ENCODE results near the gene SPATA16.

SPATA16 gene

DNA sequence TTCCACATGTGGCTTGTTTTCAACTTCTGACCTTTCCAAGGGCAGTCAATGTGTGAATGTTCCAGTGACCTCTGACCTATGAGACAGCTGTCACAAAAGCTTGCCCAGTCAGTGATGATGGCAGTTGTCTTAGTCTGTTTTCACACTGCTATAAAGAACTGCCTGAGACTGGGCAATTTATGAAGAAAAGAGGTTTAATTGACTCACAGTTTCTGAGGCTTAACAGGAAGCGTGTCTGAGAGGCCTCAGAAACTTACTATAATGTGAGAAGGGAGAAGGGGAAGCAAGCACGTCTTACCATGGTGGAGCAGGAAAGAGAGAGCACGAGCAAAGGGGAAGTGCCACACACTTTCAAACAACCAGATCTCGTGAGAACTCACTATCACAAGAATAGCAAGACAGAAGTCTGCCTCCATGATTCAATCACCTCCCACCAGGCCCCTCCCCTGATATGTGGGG is 294.9 kb downstream of the SPATA16 start:
- Histone ChIP-seq H3K9ac (ENCODE audit: insufficient read length) (no peak overlapping the region), H3K9me3 (ENCODE audit: low read depth, low read length) (no peaks in the 10 kb centered on the region), H3K27ac (no peak overlapping the region), H3K4me3 (no peak overlapping the region), H3K36me3 (ENCODE audit: insufficient read depth, low read length) (no peaks in the 10 kb centered on the region)
- TF ChIP-seq POLR2AphosphoS5 (IDR thresholded peaks at IDR 0.05; ENCODE audit: borderline replicate concordance, low read depth, low read length) (no peak), EZH2 (IDR thresholded peaks at IDR 0.05) (no peak), FOXP2 (optimal IDR thresholded peaks at IDR 0.05; ENCODE audit: control extremely low read depth, extremely low read length, insufficient read depth) (no peak)
- DNase-seq (ENCODE audit: low read depth, low spot score), result no peak

DNA sequence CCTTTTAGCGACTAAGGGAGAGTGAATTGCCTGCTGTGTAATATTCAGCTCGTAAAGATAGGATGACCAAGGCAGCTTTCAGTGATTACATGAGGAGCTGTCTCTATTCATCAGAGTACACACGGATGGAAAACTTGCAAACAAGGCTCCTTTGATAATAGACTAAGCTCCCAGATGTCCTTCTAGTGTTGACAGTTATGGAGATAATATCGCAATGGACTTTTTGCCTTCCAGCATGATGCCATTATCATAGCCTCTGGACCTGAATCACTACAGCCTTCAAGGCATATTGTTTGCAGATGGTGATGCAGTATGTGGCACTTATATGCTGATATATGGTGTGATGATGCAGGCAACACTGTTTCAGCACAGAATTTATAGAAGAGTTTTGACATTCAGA is 296.6 kb downstream of the SPATA16 start:
- no peaks in the 10 kb centered on the region for H3K9me3 ChIP-seq (ENCODE audit: low read depth, low read length)
- H3K4me3 ChIP-seq, result no peak overlapping the region
- H3K36me3 ChIP-seq (ENCODE audit: insufficient read depth, low read length), result no peaks in the 10 kb centered on the region
- no peak for DNase-seq (ENCODE audit: low read depth, low spot score)
- no peak overlapping the region for H3K27ac ChIP-seq
- no peak overlapping the region for H3K9ac ChIP-seq (ENCODE audit: insufficient read length)
- TF ChIP-seq FOXP2 (optimal IDR thresholded peaks at IDR 0.05; ENCODE audit: control extremely low read depth, extremely low read length, insufficient read depth), result no peak
- TF ChIP-seq POLR2AphosphoS5 (IDR thresholded peaks at IDR 0.05; ENCODE audit: borderline replicate concordance, low read depth, low read length), result no peak
- TF ChIP-seq EZH2 (IDR thresholded peaks at IDR 0.05), result no peak

DNA sequence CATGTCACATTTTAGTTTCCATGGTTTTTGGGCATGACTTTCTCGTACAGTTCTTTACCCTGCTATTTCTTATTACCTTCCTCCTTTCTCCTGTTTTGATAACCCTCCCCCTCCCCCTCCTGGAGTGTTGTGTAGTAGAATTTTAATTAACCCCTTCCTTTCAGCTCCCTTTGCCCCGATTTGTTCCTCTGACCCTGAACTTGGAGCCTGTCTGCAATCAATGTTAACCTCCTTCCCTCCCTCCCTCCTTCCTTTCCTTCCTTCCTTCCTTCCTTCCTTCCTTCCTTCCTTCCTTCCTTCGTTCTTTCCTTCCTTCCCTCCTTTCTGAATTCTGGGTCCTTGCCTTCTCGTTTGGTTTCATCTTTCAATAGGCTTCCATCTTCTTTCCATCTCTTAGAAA is 300.1 kb downstream of the SPATA16 start:
- Histone ChIP-seq H3K9me3 (ENCODE audit: low read depth, low read length) (no peaks in the 10 kb centered on the region), H3K36me3 (ENCODE audit: insufficient read depth, low read length) (no peaks in the 10 kb centered on the region), H3K9ac (ENCODE audit: insufficient read length) (no peak overlapping the region), H3K27ac (no peak overlapping the region), H3K4me3 (no peak overlapping the region)
- DNase-seq (ENCODE audit: low read depth, low spot score), result peak; percentile 67
- TF ChIP-seq POLR2AphosphoS5 (IDR thresholded peaks at IDR 0.05; ENCODE audit: borderline replicate concordance, low read depth, low read length) (peak; percentile 39; the same call in 1 of the 2 replicates), FOXP2 (optimal IDR thresholded peaks at IDR 0.05; ENCODE audit: control extremely low read depth, extremely low read length, insufficient read depth) (no peak), EZH2 (IDR thresholded peaks at IDR 0.05) (no peak)

DNA sequence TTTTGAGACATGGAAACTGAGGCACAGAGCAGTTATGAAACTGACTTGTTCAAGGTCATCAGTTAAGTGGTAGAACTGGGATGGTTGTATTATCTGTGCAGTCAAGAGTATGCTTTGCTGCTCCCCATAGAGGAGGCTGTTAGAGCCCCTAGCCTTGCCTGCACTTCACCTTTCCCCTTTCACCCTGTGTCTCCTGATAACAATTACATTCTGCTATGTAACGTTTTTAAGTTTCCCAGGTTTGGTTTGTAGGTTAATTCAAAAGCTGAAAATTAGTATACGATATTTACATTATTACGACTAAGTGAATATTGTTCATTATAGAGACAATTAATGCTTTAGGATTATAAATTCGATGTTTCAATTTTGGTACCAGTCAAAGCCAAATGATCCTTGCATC is 300.6 kb downstream of the SPATA16 start:
- H3K9me3 ChIP-seq (ENCODE audit: low read depth, low read length), result no peaks in the 10 kb centered on the region
- TF ChIP-seq EZH2 (IDR thresholded peaks at IDR 0.05) (no peak), FOXP2 (optimal IDR thresholded peaks at IDR 0.05; ENCODE audit: control extremely low read depth, extremely low read length, insufficient read depth) (no peak), POLR2AphosphoS5 (IDR thresholded peaks at IDR 0.05; ENCODE audit: borderline replicate concordance, low read depth, low read length) (no peak)
- no peak overlapping the region for H3K27ac ChIP-seq

DNA sequence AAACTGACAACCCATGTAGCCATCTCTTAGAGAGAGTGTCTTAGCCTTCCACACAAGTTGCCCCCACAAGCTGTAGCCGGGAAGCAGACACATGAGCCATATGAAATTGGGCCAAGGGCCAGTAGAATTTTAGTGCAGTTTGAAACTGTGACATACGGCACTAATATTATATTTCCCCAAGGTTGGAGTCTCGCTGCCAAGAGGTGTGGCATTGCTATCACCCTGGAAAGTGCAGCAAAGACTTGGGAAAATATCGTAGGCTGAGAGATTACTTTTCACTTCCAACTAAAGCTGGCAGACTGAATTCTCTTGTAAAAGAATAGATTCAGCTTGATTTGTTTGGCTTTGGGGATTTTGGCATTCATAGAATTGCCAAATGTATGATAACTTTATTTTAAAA is 301.4 kb downstream of the SPATA16 start:
- no peak overlapping the region for H3K27ac ChIP-seq
- DNase-seq (ENCODE audit: low read depth, low spot score), result no peak

More for the DNA sequence above, 300.6 kb downstream of the SPATA16 start:
- Histone ChIP-seq H3K4me3 (no peak overlapping the region), H3K36me3 (ENCODE audit: insufficient read depth, low read length) (no peaks in the 10 kb centered on the region), H3K9ac (ENCODE audit: insufficient read length) (no peak overlapping the region)
- DNase-seq (ENCODE audit: low read depth, low spot score), result no peak

More for the DNA sequence above, 301.4 kb downstream of the SPATA16 start:
- Histone ChIP-seq H3K9me3 (ENCODE audit: low read depth, low read length) (no peaks in the 10 kb centered on the region), H3K9ac (ENCODE audit: insufficient read length) (no peak overlapping the region), H3K4me3 (no peak overlapping the region), H3K36me3 (ENCODE audit: insufficient read depth, low read length) (no peaks in the 10 kb centered on the region)
- TF ChIP-seq POLR2AphosphoS5 (IDR thresholded peaks at IDR 0.05; ENCODE audit: borderline replicate concordance, low read depth, low read length) (no peak), FOXP2 (optimal IDR thresholded peaks at IDR 0.05; ENCODE audit: control extremely low read depth, extremely low read length, insufficient read depth) (no peak), EZH2 (IDR thresholded peaks at IDR 0.05) (no peak)
